ENCODE measurements around the gene ATAD2B. TPM values are rescaled to one million over a fixed set of nuclear protein-coding genes. Genes with fewer than 3 reads are reported as not detected.
"Not testable (repeated sequence)": the region's sequence is repeated elsewhere in the genome, so short reads cannot be mapped to it uniquely, and the experiment has no call there.

ATAD2B gene
- 17.9 and 19.7 TPM in 2 replicates for total RNA-seq (2022)
- Bru-seq, nascent RNA: percentile 78 among the genes with signal in this experiment
- percentile 62 among the genes with signal in this experiment for BruChase-seq, experiment 1, labeled RNA remaining after a 6-hour chase
- percentile 67 among the genes with signal in this experiment for BruChase-seq, experiment 2, labeled RNA remaining after a 2-hour chase
- long read RNA-seq, partial matches to known transcripts: 2 of 3 reads
- long read RNA-seq, other reads (novel, unspliced or antisense): 1 of 3 reads

GRCh38 chr2:23926750-23927571 lies at the start of gene ATAD2B:
TSS of gene ATAD2B (minus strand) at chr2:23927123. CDS start at chr2:23926770, 353 bp downstream.
- DNase-seq: peak; percentile 98
- H3K27ac Mint-ChIP-seq (ENCODE audit: unreplicated experiment): peak within 1 kb of the TSS; percentile 94
- no peaks in the 10 kb centered on the region for H3K27me3 Mint-ChIP-seq (ENCODE audit: unreplicated experiment)
- peaks cover 44% of the 10 kb centered on the region for H3K4me1 Mint-ChIP-seq (ENCODE audit: low read depth, unreplicated experiment)
- no peaks in the 10 kb centered on the region for H3K9me3 Mint-ChIP-seq (ENCODE audit: low read depth, unreplicated experiment)
- peak; percentile 80 for TF ChIP-seq CTCF (IDR thresholded peaks at IDR 0.05; ENCODE audit: unreplicated experiment)
- CTCF ChIA-PET: interaction anchor here (0.6 to 1.8 kb wide), 16 partner anchors 13 to 218 kb away, joined by 3 to 15 read pairs (median 5); partner anchors contain the start of genes TP53I3, UBXN2A and WDCP
- H3K36me3 Mint-ChIP-seq (ENCODE audit: insufficient read depth, unreplicated experiment): peaks cover 28% of the 10 kb centered on the region
- intact Hi-C loops (cut with micrococcal nuclease; ENCODE audit: unreplicated experiment): loop anchor here (5.0 kb wide), 1 partner anchor 150 kb away; the partner anchor contains the start of gene SF3B6
- BruUV-seq (replicated peaks): no TSS peak
- H3K4me3 Mint-ChIP-seq (ENCODE audit: low read depth, unreplicated experiment): peak within 1 kb of the TSS; percentile 99

GRCh38 chr2:23967846-23968245 lies 40.9 kb upstream of the ATAD2B start:
- H3K4me1 Mint-ChIP-seq (ENCODE audit: low read depth, unreplicated experiment): no peaks in the 10 kb centered on the region
- H3K27me3 Mint-ChIP-seq (ENCODE audit: unreplicated experiment): no peaks in the 10 kb centered on the region
- TF ChIP-seq CTCF (IDR thresholded peaks at IDR 0.05; ENCODE audit: unreplicated experiment): no peak
- no peak overlapping the region for H3K4me3 Mint-ChIP-seq (ENCODE audit: low read depth, unreplicated experiment)
- intact Hi-C loops (cut with micrococcal nuclease; ENCODE audit: unreplicated experiment): no loop called here
- DNase-seq: no peak
- no peaks in the 10 kb centered on the region for H3K9me3 Mint-ChIP-seq (ENCODE audit: low read depth, unreplicated experiment)
- BruUV-seq (replicated peaks): no TSS peak
- CTCF ChIA-PET: interaction anchor here (0.7 kb wide), 1 partner anchor 56 kb away, joined by 3 read pairs; no protein-coding TSS in a partner anchor
- no peak overlapping the region for H3K27ac Mint-ChIP-seq (ENCODE audit: unreplicated experiment)
- no peaks in the 10 kb centered on the region for H3K36me3 Mint-ChIP-seq (ENCODE audit: insufficient read depth, unreplicated experiment)

GRCh38 chr2:23954325-23955014 lies 27.5 kb upstream of the ATAD2B start:
- Mint-ChIP-seq H3K27me3 (ENCODE audit: unreplicated experiment) (no peaks in the 10 kb centered on the region), H3K27ac (ENCODE audit: unreplicated experiment) (no peak overlapping the region), H3K36me3 (ENCODE audit: insufficient read depth, unreplicated experiment) (no peaks in the 10 kb centered on the region), H3K4me3 (ENCODE audit: low read depth, unreplicated experiment) (no peak overlapping the region), H3K9me3 (ENCODE audit: low read depth, unreplicated experiment) (no peaks in the 10 kb centered on the region), H3K4me1 (ENCODE audit: low read depth, unreplicated experiment) (no peaks in the 10 kb centered on the region)
- intact Hi-C loops (cut with micrococcal nuclease; ENCODE audit: unreplicated experiment): no loop called here
- no peak for TF ChIP-seq CTCF (IDR thresholded peaks at IDR 0.05; ENCODE audit: unreplicated experiment)
- CTCF ChIA-PET: no interaction called here
- no TSS peak for BruUV-seq (replicated peaks)
- DNase-seq: no peak

GRCh38 chr2:23953625-23954024 lies 26.7 kb upstream of the ATAD2B start:
- no peaks in the 10 kb centered on the region for H3K4me1 Mint-ChIP-seq (ENCODE audit: low read depth, unreplicated experiment)
- H3K9me3 Mint-ChIP-seq (ENCODE audit: low read depth, unreplicated experiment): no peaks in the 10 kb centered on the region
- intact Hi-C loops (cut with micrococcal nuclease; ENCODE audit: unreplicated experiment): no loop called here
- no peak for TF ChIP-seq CTCF (IDR thresholded peaks at IDR 0.05; ENCODE audit: unreplicated experiment)
- BruUV-seq (replicated peaks): no TSS peak
- no peak overlapping the region for H3K27ac Mint-ChIP-seq (ENCODE audit: unreplicated experiment)
- no peaks in the 10 kb centered on the region for H3K27me3 Mint-ChIP-seq (ENCODE audit: unreplicated experiment)
- CTCF ChIA-PET: no interaction called here
- H3K36me3 Mint-ChIP-seq (ENCODE audit: insufficient read depth, unreplicated experiment): no peaks in the 10 kb centered on the region
- no peak overlapping the region for H3K4me3 Mint-ChIP-seq (ENCODE audit: low read depth, unreplicated experiment)
- DNase-seq: no peak

GRCh38 chr2:23952558-23952957 lies 25.6 kb upstream of the ATAD2B start:
- BruUV-seq (replicated peaks); H3K4me3 Mint-ChIP-seq (ENCODE audit: low read depth, unreplicated experiment); DNase-seq; intact Hi-C loops (cut with micrococcal nuclease; ENCODE audit: unreplicated experiment); H3K27me3 Mint-ChIP-seq (ENCODE audit: unreplicated experiment); H3K27ac Mint-ChIP-seq (ENCODE audit: unreplicated experiment); H3K4me1 Mint-ChIP-seq (ENCODE audit: low read depth, unreplicated experiment); H3K9me3 Mint-ChIP-seq (ENCODE audit: low read depth, unreplicated experiment); CTCF ChIA-PET; H3K36me3 Mint-ChIP-seq (ENCODE audit: insufficient read depth, unreplicated experiment): not testable (repeated sequence)

Data from Calu3 (cell line).